GM18526 (cell line): ENCODE results near the gene OPTN.

Source experiments
- POLR2A ChIP-seq: IDR thresholded peaks from 3 replicates; pipeline ENCODE4 v1.6.1; 2011; ENCODE audit not compliant: insufficient read length; ENCODE audit errors: extremely low read depth

Gene OPTN

DNA sequence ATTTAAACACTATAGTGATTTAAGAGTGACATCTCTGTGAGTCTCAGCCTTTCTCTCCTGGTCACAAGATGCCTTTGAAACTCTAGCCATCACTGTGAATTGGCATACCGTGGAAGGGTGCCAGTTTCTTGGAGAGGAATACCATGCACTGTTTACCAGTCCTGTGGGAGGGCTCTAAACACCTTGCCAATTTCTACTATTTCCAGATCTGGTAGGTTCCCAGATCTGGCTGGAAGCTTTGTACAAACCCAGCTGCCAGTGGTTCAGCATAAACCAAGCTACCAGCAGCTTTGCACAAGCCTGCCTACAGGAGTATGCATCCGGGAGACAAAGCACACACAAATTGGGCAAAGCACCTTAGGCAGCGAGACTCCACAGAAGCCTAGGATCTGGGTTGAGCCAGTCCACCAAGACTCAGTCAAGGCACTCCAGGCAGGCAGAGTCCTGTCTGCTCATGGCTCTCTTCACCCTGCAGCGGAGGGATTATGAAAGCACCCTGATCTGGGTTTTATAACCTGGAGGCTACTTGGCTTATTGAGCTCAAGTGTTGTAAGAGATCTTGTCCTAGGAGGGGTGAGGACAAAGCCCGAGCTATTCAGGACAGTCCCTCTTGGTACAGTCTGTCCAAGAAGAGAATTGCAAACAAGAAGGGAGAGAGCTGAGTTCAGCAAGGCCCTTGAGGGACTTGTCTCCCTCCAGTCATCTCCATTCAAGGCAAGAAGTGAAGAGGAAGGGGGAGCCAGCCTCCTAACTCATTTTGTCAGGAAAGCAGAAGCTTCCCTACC, 85.0 kb downstream of the OPTN start:
- TF ChIP-seq POLR2A = no peak

DNA sequence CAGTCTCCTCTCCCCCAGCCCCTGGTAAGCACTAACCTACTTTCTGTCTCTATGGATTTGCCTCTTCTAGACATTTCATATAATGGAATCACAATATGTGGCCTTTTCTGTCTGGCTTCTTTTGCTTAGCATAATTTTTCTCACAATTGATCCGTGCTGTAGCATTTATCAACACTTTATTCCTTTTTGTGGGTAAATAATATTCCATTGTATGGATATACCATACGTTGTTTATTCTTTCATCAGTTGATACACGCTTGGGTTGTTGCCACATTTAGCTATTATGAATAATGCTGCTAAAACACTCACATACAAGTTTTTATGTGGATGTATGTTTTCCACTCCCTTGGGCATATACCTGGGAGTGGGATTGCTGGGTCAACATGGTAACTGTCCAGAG, 87.2 kb downstream of the OPTN start:
- no peak for TF ChIP-seq POLR2A
